SK-N-SH (cell line): ENCODE measurements around the gene TMPRSS15. TPM values are rescaled to one million over a fixed set of nuclear protein-coding genes. Genes with fewer than 3 reads are reported as not detected.

ENCODE experiments used
- CTCF ChIA-PET: fragments of 300-600, 350-600 bp; formaldehyde crosslinking; extraction: SDS; loops from one replicate; lab custom pipeline; 2021; lab: Yijun Ruan, JAX
- POLR2A ChIA-PET: fragments of 350-600 bp; sonication (Branson Sonifier 250); formaldehyde crosslinking; extraction: SDS; loops from one replicate; lab custom pipeline; 2020; ENCODE audit warnings: antibody characterized with exemption, inconsistent platforms; lab: Yijun Ruan, JAX
- DNase-seq: peaks from one replicate; pipeline ENCODE4 v3.0.0; 2012
- H2AFZ ChIP-seq: fragments of 200-600 bp; sonication (generic); 2 replicates; pipeline ENCODE4 v1.8.1; 2016; ENCODE audit warnings: antibody characterized with exemption, mild to moderate bottlenecking, low read depth
- H3F3A ChIP-seq: fragments of 200-600 bp; sonication (generic); replicated peaks from 2 replicates; pipeline ENCODE3; 2016; ENCODE audit warnings: antibody characterized with exemption, mild to moderate bottlenecking; ENCODE audit not compliant: insufficient read depth
- H3K27ac ChIP-seq, 2 experiments: fragments of 200-500 bp in 1 of 2; fragments of 200-600 bp in 1 of 2; sonication (Bioruptor generic) in 1 of 2; sonication (generic), shearing (Covaris generic) in 1 of 2; 2 replicates each; pipeline versions ENCODE4 v1.5.1 to v1.6.1; 2014 to 2016; ENCODE audit warnings: low read depth in 2 of 2, inconsistent platforms in 1 of 2, low read length in 1 of 2, mild to moderate bottlenecking in 1 of 2, mixed read lengths in 1 of 2
- H3K27me3 ChIP-seq: fragments of 200-600 bp; sonication (generic), shearing (Covaris generic); 2 replicates; pipeline ENCODE4 v1.6.1; 2016; ENCODE audit warnings: mixed run types; ENCODE audit not compliant: insufficient read depth
- H3K36me3 ChIP-seq, 2 experiments: fragments of 200-500 bp in 1 of 2; fragments of 200-600 bp in 1 of 2; sonication (Bioruptor generic) in 1 of 2; sonication (generic) in 1 of 2; replicated peaks in 1 of 2; 2 replicates each; pipeline versions ENCODE3 to v1.5.1; 2014 to 2016; ENCODE audit warnings: low read length in 1 of 2, mild to moderate bottlenecking in 1 of 2; ENCODE audit not compliant: insufficient read depth in 2 of 2, control insufficient read depth in 1 of 2
- H3K4me1 ChIP-seq, 2 experiments: fragments of 200-500 bp in 1 of 2; fragments of 200-600 bp in 1 of 2; sonication (Bioruptor generic) in 1 of 2; sonication (generic), shearing (Covaris generic) in 1 of 2; 2 replicates each; pipeline versions ENCODE4 v1.5.1 to v1.6.1; 2014 to 2016; ENCODE audit warnings: low read depth in 1 of 2, low read length in 1 of 2, mixed run types in 1 of 2; ENCODE audit not compliant: insufficient read depth in 2 of 2, control insufficient read depth in 1 of 2
- H3K4me2 ChIP-seq: fragments of 200-600 bp; sonication (generic), shearing (Covaris generic); 2 replicates; pipeline ENCODE4 v1.6.1; 2017; ENCODE audit warnings: mixed run types
- H3K4me3 ChIP-seq, 2 experiments: fragments of 200-500 bp in 1 of 2; fragments of 200-600 bp in 1 of 2; sonication (Bioruptor generic) in 1 of 2; sonication (generic), shearing (Covaris generic) in 1 of 2; 2 replicates each; pipeline versions ENCODE4 v1.5.1 to v1.8.1; 2014 to 2016; ENCODE audit warnings: low read depth in 2 of 2, inconsistent platforms in 1 of 2, low read length in 1 of 2, mild to moderate bottlenecking in 1 of 2, mixed read lengths in 1 of 2, moderate library complexity in 1 of 2
- H3K79me2 ChIP-seq: fragments of 200-600 bp; sonication (generic); 2 replicates; pipeline ENCODE4 v1.8.1; 2017; ENCODE audit warnings: mild to moderate bottlenecking; ENCODE audit not compliant: insufficient read depth
- H3K9ac ChIP-seq: fragments of 200-600 bp; sonication (generic); 2 replicates; pipeline ENCODE4 v1.6.1; 2017; ENCODE audit warnings: mixed run types
- H3K9me2 ChIP-seq: fragments of 200-600 bp; sonication (generic); 2 replicates; pipeline ENCODE4 v1.6.1; 2017; ENCODE audit warnings: mixed run types
- H3K9me3 ChIP-seq: fragments of 200-600 bp; sonication (generic); 2 replicates; pipeline ENCODE4 v1.6.1; 2017; ENCODE audit warnings: mixed run types, mild to moderate bottlenecking, moderate library complexity
- H4K20me1 ChIP-seq: fragments of 200-600 bp; sonication (generic); 2 replicates; pipeline ENCODE4 v1.6.1; 2017; ENCODE audit warnings: mild to moderate bottlenecking, mixed run types; ENCODE audit not compliant: insufficient read depth
- CHD2 ChIP-seq: fragments of 150-350 bp; IDR thresholded peaks from 2 replicates; pipeline ENCODE4 v1.6.1; 2018; ENCODE audit warnings: low read length; ENCODE audit not compliant: partially characterized antibody
- EP300 ChIP-seq, 2 experiments: IDR thresholded peaks; 2 replicates each; pipeline versions ENCODE4 v1.4.0 to v1.6.1; 2012; ENCODE audit warnings: borderline replicate concordance in 1 of 2, low read depth in 1 of 2, low read length in 1 of 2
- FOSL2 ChIP-seq: IDR thresholded peaks from 2 replicates; pipeline ENCODE4 v1.4.0; 2012; ENCODE audit warnings: low read depth, mild to moderate bottlenecking, moderate library complexity, borderline replicate concordance
- GABPA ChIP-seq: IDR thresholded peaks from 2 replicates; pipeline ENCODE4 v1.4.0; 2012; ENCODE audit warnings: low read depth, mild to moderate bottlenecking
- JUND ChIP-seq: IDR thresholded peaks from 2 replicates; pipeline ENCODE4 v1.4.0; 2012
- MEF2A ChIP-seq: IDR thresholded peaks from 2 replicates; pipeline ENCODE4 v1.4.0; 2012; ENCODE audit warnings: low read depth, borderline replicate concordance
- NFIC ChIP-seq: IDR thresholded peaks from 2 replicates; pipeline ENCODE4 v1.4.0; 2012; ENCODE audit warnings: borderline replicate concordance
- RAD21 ChIP-seq: IDR thresholded peaks from 2 replicates; pipeline ENCODE4 v1.6.1; 2012; ENCODE audit warnings: mild to moderate bottlenecking, low read length
- RFX5 ChIP-seq: IDR thresholded peaks from 2 replicates; pipeline ENCODE4 v1.6.1; 2012; ENCODE audit warnings: mild to moderate bottlenecking, improper control_type of control experiment, low read length
- RXRA ChIP-seq: IDR thresholded peaks from 2 replicates; pipeline ENCODE4 v1.4.0; 2012; ENCODE audit warnings: low read depth, mild to moderate bottlenecking, borderline replicate concordance
- SIN3A ChIP-seq: IDR thresholded peaks from 2 replicates; pipeline ENCODE4 v1.6.1; 2012; ENCODE audit warnings: low read depth, mild to moderate bottlenecking, low read length, moderate library complexity, borderline replicate concordance
- SMC3 ChIP-seq: IDR thresholded peaks from 2 replicates; pipeline ENCODE4 v1.6.1; 2012; ENCODE audit warnings: low read depth, low read length, improper control_type of control experiment
- TEAD4 ChIP-seq: IDR thresholded peaks from 2 replicates; pipeline ENCODE4 v1.4.0; 2012; ENCODE audit warnings: mild to moderate bottlenecking, borderline replicate concordance; ENCODE audit not compliant: insufficient read depth
- YY1 ChIP-seq: IDR thresholded peaks from 2 replicates; pipeline ENCODE4 v1.4.0; 2012; ENCODE audit warnings: low read depth, mild to moderate bottlenecking
- WGBS: methylation state at CpG from one replicate; pipeline ENCODE4 v1.1.6; 2017; ENCODE audit warnings: low lambda C conversion rate; 5-methylcytosine and 5-hydroxymethylcytosine counted together
- polyA plus RNA-seq, 3 experiments: library from polyadenylated mRNA; depleted of rRNA; stranded (reverse); fragments of >200 nt; gene quantifications; 2 replicates each; pipeline ENCODE4 v1.2.3, GENCODE V29; 2012
- TF ChIP-seq, protein P1 (sequence below): IDR thresholded peaks from 2 replicates; pipeline ENCODE4 v1.6.1; 2012; ENCODE audit warnings: mild to moderate bottlenecking, low read depth, low read length, moderate library complexity
- TF ChIP-seq, protein P2 (sequence below): fragments of 150-350 bp; IDR thresholded peaks from 2 replicates; pipeline ENCODE4 v1.6.1; 2017; ENCODE audit warnings: antibody characterized with exemption, low read length, low read depth, borderline replicate concordance
- TF ChIP-seq, protein P3 (sequence below): fragments of 200-600 bp; sonication (generic); IDR thresholded peaks from 2 replicates; pipeline ENCODE4 v1.6.1; 2017; ENCODE audit warnings: antibody characterized with exemption, mild to moderate bottlenecking, moderate library complexity

The TMPRSS15 gene
- polyA plus RNA-seq, 1 of the 3 experiments (the other 2 are of a cell fraction): 0.03 TPM

DNA sequence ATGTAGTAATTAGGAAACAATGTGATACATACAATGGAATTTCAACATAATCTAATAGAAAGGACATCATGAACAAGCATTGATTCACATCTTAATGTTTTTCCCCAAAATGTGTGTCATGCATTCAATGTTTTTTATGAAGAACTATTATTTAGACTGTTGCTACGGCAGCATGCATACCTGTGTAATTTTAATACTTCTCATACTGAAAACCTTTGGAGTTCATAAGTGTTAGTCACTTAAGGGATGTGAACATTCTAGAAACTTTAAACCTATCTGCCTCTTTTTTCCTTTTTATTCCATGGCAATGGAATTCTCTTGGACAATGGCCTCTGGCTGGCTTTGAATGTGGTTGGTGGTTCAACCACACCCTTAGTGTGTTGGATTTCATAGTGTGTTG lies 48.6 kb downstream of the TMPRSS15 start:
- ChIA-PET CTCF (interaction anchor here (1.0 kb wide), 1 partner anchor 314 kb away, joined by 3 read pairs; no protein-coding TSS in a partner anchor), POLR2A (no interaction called here)
- DNase-seq: no peak
- 0% methylated on average over 1 of the region's 1 CpG for WGBS
- Histone ChIP-seq H3K4me1 (no peaks in the 10 kb centered on the region), H3K9ac (no peak overlapping the region), H3K9me2 (no peaks in the 10 kb centered on the region), H3K27ac (no peak overlapping the region), H2AFZ (no peak overlapping the region), H3K27me3 (no peaks in the 10 kb centered on the region), H3K79me2 (no peaks in the 10 kb centered on the region), H4K20me1 (no peaks in the 10 kb centered on the region), H3K36me3 (no peaks in the 10 kb centered on the region), H3F3A (no peaks in the 10 kb centered on the region), H3K4me3 (no peak overlapping the region), H3K9me3 (no peaks in the 10 kb centered on the region), H3K4me2 (no peak overlapping the region)
- no peak for TF ChIP-seq JUND
- no peak for TF ChIP-seq MEF2A
- TF ChIP-seq SIN3A: no peak
- no peak for TF ChIP-seq NFIC
- no peak for TF ChIP-seq CHD2
- no peak for TF ChIP-seq GABPA
- TF ChIP-seq, protein P1, sequence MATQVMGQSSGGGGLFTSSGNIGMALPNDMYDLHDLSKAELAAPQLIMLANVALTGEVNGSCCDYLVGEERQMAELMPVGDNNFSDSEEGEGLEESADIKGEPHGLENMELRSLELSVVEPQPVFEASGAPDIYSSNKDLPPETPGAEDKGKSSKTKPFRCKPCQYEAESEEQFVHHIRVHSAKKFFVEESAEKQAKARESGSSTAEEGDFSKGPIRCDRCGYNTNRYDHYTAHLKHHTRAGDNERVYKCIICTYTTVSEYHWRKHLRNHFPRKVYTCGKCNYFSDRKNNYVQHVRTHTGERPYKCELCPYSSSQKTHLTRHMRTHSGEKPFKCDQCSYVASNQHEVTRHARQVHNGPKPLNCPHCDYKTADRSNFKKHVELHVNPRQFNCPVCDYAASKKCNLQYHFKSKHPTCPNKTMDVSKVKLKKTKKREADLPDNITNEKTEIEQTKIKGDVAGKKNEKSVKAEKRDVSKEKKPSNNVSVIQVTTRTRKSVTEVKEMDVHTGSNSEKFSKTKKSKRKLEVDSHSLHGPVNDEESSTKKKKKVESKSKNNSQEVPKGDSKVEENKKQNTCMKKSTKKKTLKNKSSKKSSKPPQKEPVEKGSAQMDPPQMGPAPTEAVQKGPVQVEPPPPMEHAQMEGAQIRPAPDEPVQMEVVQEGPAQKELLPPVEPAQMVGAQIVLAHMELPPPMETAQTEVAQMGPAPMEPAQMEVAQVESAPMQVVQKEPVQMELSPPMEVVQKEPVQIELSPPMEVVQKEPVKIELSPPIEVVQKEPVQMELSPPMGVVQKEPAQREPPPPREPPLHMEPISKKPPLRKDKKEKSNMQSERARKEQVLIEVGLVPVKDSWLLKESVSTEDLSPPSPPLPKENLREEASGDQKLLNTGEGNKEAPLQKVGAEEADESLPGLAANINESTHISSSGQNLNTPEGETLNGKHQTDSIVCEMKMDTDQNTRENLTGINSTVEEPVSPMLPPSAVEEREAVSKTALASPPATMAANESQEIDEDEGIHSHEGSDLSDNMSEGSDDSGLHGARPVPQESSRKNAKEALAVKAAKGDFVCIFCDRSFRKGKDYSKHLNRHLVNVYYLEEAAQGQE: no peak
- TF ChIP-seq RXRA: no peak
- TF ChIP-seq EP300 (IDR thresholded peaks at IDR 0.05; ENCODE audit: borderline replicate concordance in 1 of 2, low read depth in 1 of 2, low read length in 1 of 2): no peak
- TF ChIP-seq RAD21: no peak
- TF ChIP-seq TEAD4: no peak
- TF ChIP-seq, protein P2, sequence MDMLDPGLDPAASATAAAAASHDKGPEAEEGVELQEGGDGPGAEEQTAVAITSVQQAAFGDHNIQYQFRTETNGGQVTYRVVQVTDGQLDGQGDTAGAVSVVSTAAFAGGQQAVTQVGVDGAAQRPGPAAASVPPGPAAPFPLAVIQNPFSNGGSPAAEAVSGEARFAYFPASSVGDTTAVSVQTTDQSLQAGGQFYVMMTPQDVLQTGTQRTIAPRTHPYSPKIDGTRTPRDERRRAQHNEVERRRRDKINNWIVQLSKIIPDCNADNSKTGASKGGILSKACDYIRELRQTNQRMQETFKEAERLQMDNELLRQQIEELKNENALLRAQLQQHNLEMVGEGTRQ: no peak
- TF ChIP-seq YY1: no peak
- TF ChIP-seq, protein P3, sequence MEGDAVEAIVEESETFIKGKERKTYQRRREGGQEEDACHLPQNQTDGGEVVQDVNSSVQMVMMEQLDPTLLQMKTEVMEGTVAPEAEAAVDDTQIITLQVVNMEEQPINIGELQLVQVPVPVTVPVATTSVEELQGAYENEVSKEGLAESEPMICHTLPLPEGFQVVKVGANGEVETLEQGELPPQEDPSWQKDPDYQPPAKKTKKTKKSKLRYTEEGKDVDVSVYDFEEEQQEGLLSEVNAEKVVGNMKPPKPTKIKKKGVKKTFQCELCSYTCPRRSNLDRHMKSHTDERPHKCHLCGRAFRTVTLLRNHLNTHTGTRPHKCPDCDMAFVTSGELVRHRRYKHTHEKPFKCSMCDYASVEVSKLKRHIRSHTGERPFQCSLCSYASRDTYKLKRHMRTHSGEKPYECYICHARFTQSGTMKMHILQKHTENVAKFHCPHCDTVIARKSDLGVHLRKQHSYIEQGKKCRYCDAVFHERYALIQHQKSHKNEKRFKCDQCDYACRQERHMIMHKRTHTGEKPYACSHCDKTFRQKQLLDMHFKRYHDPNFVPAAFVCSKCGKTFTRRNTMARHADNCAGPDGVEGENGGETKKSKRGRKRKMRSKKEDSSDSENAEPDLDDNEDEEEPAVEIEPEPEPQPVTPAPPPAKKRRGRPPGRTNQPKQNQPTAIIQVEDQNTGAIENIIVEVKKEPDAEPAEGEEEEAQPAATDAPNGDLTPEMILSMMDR: no peak
- no peak for TF ChIP-seq FOSL2
- TF ChIP-seq SMC3: no peak
- TF ChIP-seq RFX5: no peak
